ENCODE results near the gene ANKRD29.

Gene ANKRD29

GRCh38 chr18:23632615-23633014 lies 30.1 kb downstream of the ANKRD29 start:
- Histone ChIP-seq H3K4me1 (ENCODE audit: control insufficient read depth, insufficient read depth, low read length) (peaks cover 26% of the 10 kb centered on the region), H3K9me3 (ENCODE audit: control insufficient read depth, insufficient read depth, low read depth, low read length) (no peaks in the 10 kb centered on the region), H3K27ac (ENCODE audit: extremely low read depth, low read depth, low read length) (no peak overlapping the region), H3K4me3 (ENCODE audit: low read depth, low read length) (no peak overlapping the region), H3K36me3 (ENCODE audit: control insufficient read depth in 2 of 2, insufficient read depth in 1 of 2, low read length in 2 of 2) (no peaks in the 10 kb centered on the region)
- ChIA-PET POLR2A (no interaction called here), CTCF (interaction anchor here (0.6 to 0.7 kb wide), 3 partner anchors 11 to 140 kb away, joined by 3 to 4 read pairs (median 3); no protein-coding TSS in a partner anchor)
- TF ChIP-seq SCRT2 (tag by site-specific recombination; IDR thresholded peaks at IDR 0.05) (peak; percentile 78), ZBTB6 (tag by site-specific recombination; IDR thresholded peaks at IDR 0.05) (no peak)

GRCh38 chr18:23631746-23632145 lies 31.0 kb downstream of the ANKRD29 start:
- H3K4me3 ChIP-seq (ENCODE audit: low read depth, low read length): no peak overlapping the region
- H3K9me3 ChIP-seq (ENCODE audit: control insufficient read depth, insufficient read depth, low read depth, low read length): no peaks in the 10 kb centered on the region
- peaks cover 33% of the 10 kb centered on the region for H3K4me1 ChIP-seq (ENCODE audit: control insufficient read depth, insufficient read depth, low read length)
- POLR2A ChIA-PET: no interaction called here
- CTCF ChIA-PET: interaction anchor here (0.6 to 0.9 kb wide), 2 partner anchors 23 to 41 kb away, joined by 3 read pairs; no protein-coding TSS in a partner anchor
- no peak overlapping the region for H3K27ac ChIP-seq (ENCODE audit: extremely low read depth, low read depth, low read length)
- no peaks in the 10 kb centered on the region for H3K36me3 ChIP-seq (ENCODE audit: control insufficient read depth in 2 of 2, insufficient read depth in 1 of 2, low read length in 2 of 2)
- no peak for TF ChIP-seq FEZF1 (tag by site-specific recombination; IDR thresholded peaks at IDR 0.05)
- 0 out of 2 replicates have a peak, but pooled peaks have one; percentile 25 for TF ChIP-seq ZNF843 (tag by site-specific recombination; IDR thresholded peaks at IDR 0.05)
- TF ChIP-seq TCF7L2 (IDR thresholded peaks at IDR 0.05; ENCODE audit: borderline replicate concordance, low read depth, low read length): no peak
- no peak for TF ChIP-seq TSHZ1 (tag by site-specific recombination; IDR thresholded peaks at IDR 0.05; ENCODE audit: borderline replicate concordance)
- no peak for TF ChIP-seq ZNF174 (tag by site-specific recombination; IDR thresholded peaks at IDR 0.05)
- no peak for TF ChIP-seq ZNF19 (tag by site-specific recombination; IDR thresholded peaks at IDR 0.05; ENCODE audit: low read depth)
- no peak for TF ChIP-seq ZBTB6 (tag by site-specific recombination; IDR thresholded peaks at IDR 0.05)
- no peak for TF ChIP-seq ZNF623 (tag by site-specific recombination; IDR thresholded peaks at IDR 0.05)
- peak; percentile 53 for TF ChIP-seq ZFHX2 (tag by site-specific recombination; conservative IDR thresholded peaks at IDR 0.05)
- peak; percentile 80 for TF ChIP-seq ZBTB17 (tag by site-specific recombination; IDR thresholded peaks at IDR 0.05)
- TF ChIP-seq YY1 (tag by site-specific recombination; IDR thresholded peaks at IDR 0.05): no peak
- TF ChIP-seq KLF10 (tag by site-specific recombination; IDR thresholded peaks at IDR 0.05): no peak
- TF ChIP-seq ZNF561 (tag by site-specific recombination; IDR thresholded peaks at IDR 0.05; ENCODE audit: borderline replicate concordance): no peak
- TF ChIP-seq ZNF600 (tag by site-specific recombination; IDR thresholded peaks at IDR 0.05): peak; percentile 50; the same call in 1 of the 2 replicates
- TF ChIP-seq ZNF48 (tag by site-specific recombination; IDR thresholded peaks at IDR 0.05): no peak
- no peak for TF ChIP-seq MYNN (tag by site-specific recombination; IDR thresholded peaks at IDR 0.05; ENCODE audit: borderline replicate concordance)
- TF ChIP-seq ZNF274 (IDR thresholded peaks at IDR 0.05; ENCODE audit: low read length): no peak
- no peak for TF ChIP-seq ZNF274 (tag by site-specific recombination; IDR thresholded peaks at IDR 0.05; ENCODE audit: borderline replicate concordance)
- TF ChIP-seq PRDM10 (tag by site-specific recombination; IDR thresholded peaks at IDR 0.05): peak; percentile 34
- no peak for TF ChIP-seq GLIS1 (tag by site-specific recombination; IDR thresholded peaks at IDR 0.05)
- TF ChIP-seq ZNF670 (tag by site-specific recombination; IDR thresholded peaks at IDR 0.05; ENCODE audit: low read depth): no peak
- TF ChIP-seq ZNF596 (tag by site-specific recombination; IDR thresholded peaks at IDR 0.05): no peak

All from HEK293 (cell line).